HL-60 (cell line): ENCODE data around the gene PHACTR3.

Experiments used
- GABPA ChIP-seq: IDR thresholded peaks from 2 replicates; pipeline ENCODE4 v1.6.1; 2012; ENCODE audit warnings: low read depth
- TF ChIP-seq, protein P1 (sequence below): IDR thresholded peaks from one replicate; pipeline ENCODE4 v1.5.1; 2011; ENCODE audit warnings: low read length, control low read depth, inconsistent platforms; ENCODE audit not compliant: insufficient read depth
- TF ChIP-seq, protein P2 (sequence below): IDR thresholded peaks from 2 replicates; pipeline ENCODE4 v1.6.1; 2012; ENCODE audit warnings: low read depth; ENCODE audit not compliant: insufficient replicate concordance

DNA sequence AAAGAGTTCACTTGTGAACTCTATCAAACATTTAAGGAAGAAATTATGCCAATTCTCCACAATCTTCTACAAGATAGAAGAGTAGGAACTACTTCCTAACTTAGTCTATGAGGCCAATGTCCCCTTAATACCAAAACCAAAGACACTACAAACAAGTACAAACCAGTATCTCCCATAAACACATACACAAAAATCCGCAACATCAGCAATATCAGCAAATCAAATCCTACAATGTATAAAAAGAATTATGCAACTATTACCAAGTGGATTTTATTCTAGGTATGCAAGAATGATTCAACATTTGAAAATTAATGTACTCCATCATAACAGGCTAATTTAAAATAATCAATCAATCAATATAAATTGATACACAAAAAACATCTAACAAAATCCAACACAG, 283.7 kb downstream of the PHACTR3 start:
- TF ChIP-seq, protein P1, sequence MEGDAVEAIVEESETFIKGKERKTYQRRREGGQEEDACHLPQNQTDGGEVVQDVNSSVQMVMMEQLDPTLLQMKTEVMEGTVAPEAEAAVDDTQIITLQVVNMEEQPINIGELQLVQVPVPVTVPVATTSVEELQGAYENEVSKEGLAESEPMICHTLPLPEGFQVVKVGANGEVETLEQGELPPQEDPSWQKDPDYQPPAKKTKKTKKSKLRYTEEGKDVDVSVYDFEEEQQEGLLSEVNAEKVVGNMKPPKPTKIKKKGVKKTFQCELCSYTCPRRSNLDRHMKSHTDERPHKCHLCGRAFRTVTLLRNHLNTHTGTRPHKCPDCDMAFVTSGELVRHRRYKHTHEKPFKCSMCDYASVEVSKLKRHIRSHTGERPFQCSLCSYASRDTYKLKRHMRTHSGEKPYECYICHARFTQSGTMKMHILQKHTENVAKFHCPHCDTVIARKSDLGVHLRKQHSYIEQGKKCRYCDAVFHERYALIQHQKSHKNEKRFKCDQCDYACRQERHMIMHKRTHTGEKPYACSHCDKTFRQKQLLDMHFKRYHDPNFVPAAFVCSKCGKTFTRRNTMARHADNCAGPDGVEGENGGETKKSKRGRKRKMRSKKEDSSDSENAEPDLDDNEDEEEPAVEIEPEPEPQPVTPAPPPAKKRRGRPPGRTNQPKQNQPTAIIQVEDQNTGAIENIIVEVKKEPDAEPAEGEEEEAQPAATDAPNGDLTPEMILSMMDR, result no peak
- no peak for TF ChIP-seq GABPA
- TF ChIP-seq, protein P2, sequence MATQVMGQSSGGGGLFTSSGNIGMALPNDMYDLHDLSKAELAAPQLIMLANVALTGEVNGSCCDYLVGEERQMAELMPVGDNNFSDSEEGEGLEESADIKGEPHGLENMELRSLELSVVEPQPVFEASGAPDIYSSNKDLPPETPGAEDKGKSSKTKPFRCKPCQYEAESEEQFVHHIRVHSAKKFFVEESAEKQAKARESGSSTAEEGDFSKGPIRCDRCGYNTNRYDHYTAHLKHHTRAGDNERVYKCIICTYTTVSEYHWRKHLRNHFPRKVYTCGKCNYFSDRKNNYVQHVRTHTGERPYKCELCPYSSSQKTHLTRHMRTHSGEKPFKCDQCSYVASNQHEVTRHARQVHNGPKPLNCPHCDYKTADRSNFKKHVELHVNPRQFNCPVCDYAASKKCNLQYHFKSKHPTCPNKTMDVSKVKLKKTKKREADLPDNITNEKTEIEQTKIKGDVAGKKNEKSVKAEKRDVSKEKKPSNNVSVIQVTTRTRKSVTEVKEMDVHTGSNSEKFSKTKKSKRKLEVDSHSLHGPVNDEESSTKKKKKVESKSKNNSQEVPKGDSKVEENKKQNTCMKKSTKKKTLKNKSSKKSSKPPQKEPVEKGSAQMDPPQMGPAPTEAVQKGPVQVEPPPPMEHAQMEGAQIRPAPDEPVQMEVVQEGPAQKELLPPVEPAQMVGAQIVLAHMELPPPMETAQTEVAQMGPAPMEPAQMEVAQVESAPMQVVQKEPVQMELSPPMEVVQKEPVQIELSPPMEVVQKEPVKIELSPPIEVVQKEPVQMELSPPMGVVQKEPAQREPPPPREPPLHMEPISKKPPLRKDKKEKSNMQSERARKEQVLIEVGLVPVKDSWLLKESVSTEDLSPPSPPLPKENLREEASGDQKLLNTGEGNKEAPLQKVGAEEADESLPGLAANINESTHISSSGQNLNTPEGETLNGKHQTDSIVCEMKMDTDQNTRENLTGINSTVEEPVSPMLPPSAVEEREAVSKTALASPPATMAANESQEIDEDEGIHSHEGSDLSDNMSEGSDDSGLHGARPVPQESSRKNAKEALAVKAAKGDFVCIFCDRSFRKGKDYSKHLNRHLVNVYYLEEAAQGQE, result no peak
